NCI-H146 (cell line): ENCODE results near the gene TBX15.
"Not testable (repeated sequence)": the region's sequence is repeated elsewhere in the genome, so short reads cannot be mapped to it uniquely, and the experiment has no call there.

ENCODE experiments used
- DNase-seq: peaks from one replicate; lab custom pipeline; 2025; lab: John Stamatoyannopoulos, UW

The TBX15 gene

GRCh38 chr1:118958937-118959631, 29.1 kb downstream of the TBX15 start:
- no peak for DNase-seq

GRCh38 chr1:118958140-118958539, 30.0 kb downstream of the TBX15 start:
- DNase-seq = no peak

- not testable (repeated sequence) for DNase-seq
Observed at GRCh38 chr1:118957579-118957978, 30.6 kb downstream of the TBX15 start.

GRCh38 chr1:118954301-118954905, 33.7 kb downstream of the TBX15 start:
- DNase-seq = no peak

GRCh38 chr1:118951270-118951936, 36.7 kb downstream of the TBX15 start:
- DNase-seq = no peak

GRCh38 chr1:118949315-118949714, 38.8 kb downstream of the TBX15 start:
- no peak for DNase-seq

GRCh38 chr1:118948846-118949245, 39.3 kb downstream of the TBX15 start:
- DNase-seq = no peak

- DNase-seq = no peak
Observed at GRCh38 chr1:118948351-118948750, 39.8 kb downstream of the TBX15 start.

GRCh38 chr1:118947790-118948189, 40.4 kb downstream of the TBX15 start:
- no peak for DNase-seq

GRCh38 chr1:118947003-118947765, 41.0 kb downstream of the TBX15 start:
- DNase-seq = no peak

- no peak for DNase-seq
Observed at GRCh38 chr1:118945489-118945888, 42.7 kb downstream of the TBX15 start.

GRCh38 chr1:118944546-118944945, 43.6 kb downstream of the TBX15 start:
- DNase-seq = no peak

- no peak for DNase-seq
Observed at GRCh38 chr1:118944133-118944532, 44.0 kb downstream of the TBX15 start.

- no peak for DNase-seq
Observed at GRCh38 chr1:118940957-118941356, 47.2 kb downstream of the TBX15 start.

GRCh38 chr1:118937413-118938072, 50.6 kb downstream of the TBX15 start:
- DNase-seq = no peak

GRCh38 chr1:118934706-118935105, 53.4 kb downstream of the TBX15 start:
- no peak for DNase-seq

GRCh38 chr1:118933051-118933781, 54.9 kb downstream of the TBX15 start:
- DNase-seq = no peak

GRCh38 chr1:118931876-118932275, 56.3 kb downstream of the TBX15 start:
- DNase-seq = no peak

GRCh38 chr1:118928739-118929554, 59.2 kb downstream of the TBX15 start:
- no peak for DNase-seq

- DNase-seq = no peak
Observed at GRCh38 chr1:118927427-118928187, 60.5 kb downstream of the TBX15 start.
